Mesangial cell (primary cell): ENCODE results near the gene TRIM41. TPM values are rescaled to one million over a fixed set of nuclear protein-coding genes. Genes with fewer than 3 reads are reported as not detected.

Experiments
- total RNA-seq: library from RNA; depleted of rRNA; stranded (reverse); fragments of >200 nt; gene quantifications from 2 replicates; pipeline ENCODE4 v1.2.3, GENCODE V29; 2015

TRIM41 gene
- 9.1 and 11.2 TPM in 2 replicates for total RNA-seq

GRCh38 chr5:181223058-181223728, at the start of gene TRIM41:
Gene TRIM41, plus strand, starts transcription at chr5:181223281. Its CDS starts 719 bp downstream, at chr5:181224000.

GRCh38 chr5:181204826-181205760, 18.0 kb upstream of the TRIM41 start, which contains the start of gene TRIM7:
Gene TRIM7, minus strand, starts transcription at chr5:181205196. Its CDS starts 86 bp downstream, at chr5:181205110.

GRCh38 chr5:181243564-181244343, 20.7 kb downstream of the TRIM41 start, which contains the start of gene RACK1:
Gene RACK1, minus strand, starts transcription at chr5:181243906. Its CDS starts 106 bp downstream, at chr5:181243800.

GRCh38 chr5:181260720-181261319, 37.7 kb downstream of the TRIM41 start, which contains the start of gene TRIM52:
Gene TRIM52, minus strand, starts transcription at chr5:181261143. Its CDS starts 330 bp downstream, at chr5:181260813.

Other genes starting within 250 kb of the TRIM41 start
- not detected in 2 replicates for gene BTNL3, start 234.4 kb upstream of the TRIM41 start, total RNA-seq
- not detected in 2 replicates for gene BTNL9, start 183.0 kb upstream of the TRIM41 start, total RNA-seq
- not detected in 2 replicates for gene OR2V1, start 92.1 kb upstream of the TRIM41 start, total RNA-seq
- gene OR2V2, start 75.7 kb upstream of the TRIM41 start, total RNA-seq, result not detected in 2 replicates
- gene TRIM7, start 18.1 kb upstream of the TRIM41 start, total RNA-seq, result 4.1 and 8.8 TPM in 2 replicates
- gene RACK1, start 20.6 kb downstream of the TRIM41 start, total RNA-seq, result 3,671 and 4,217 TPM in 2 replicates
- 1.3 and 2.2 TPM in 2 replicates for gene TRIM52, start 37.9 kb downstream of the TRIM41 start, total RNA-seq
- not detected in 2 replicates for gene OR4F3, start 144.0 kb downstream of the TRIM41 start, total RNA-seq